ENCODE data around the gene SOX6.

DNA sequence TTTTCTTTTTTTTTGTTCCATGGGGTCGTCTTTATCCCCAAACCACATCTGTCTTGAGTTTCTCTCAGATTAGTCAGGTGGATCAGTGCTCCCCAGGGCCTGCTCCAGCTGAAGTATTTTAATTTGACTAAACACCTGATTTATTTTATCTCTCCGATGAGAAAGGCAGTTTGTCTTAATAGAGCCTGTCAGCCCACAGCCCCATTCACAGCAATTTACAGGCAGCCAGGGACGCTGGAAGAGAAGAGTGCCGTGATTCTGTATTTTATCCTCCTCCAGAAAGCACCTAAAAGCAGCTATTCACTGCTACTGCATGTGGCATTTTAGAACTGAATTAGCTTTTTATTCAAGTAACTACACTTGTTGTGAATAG lies 164.5 kb downstream of the SOX6 start:
- TF ChIP-seq, protein P1, sequence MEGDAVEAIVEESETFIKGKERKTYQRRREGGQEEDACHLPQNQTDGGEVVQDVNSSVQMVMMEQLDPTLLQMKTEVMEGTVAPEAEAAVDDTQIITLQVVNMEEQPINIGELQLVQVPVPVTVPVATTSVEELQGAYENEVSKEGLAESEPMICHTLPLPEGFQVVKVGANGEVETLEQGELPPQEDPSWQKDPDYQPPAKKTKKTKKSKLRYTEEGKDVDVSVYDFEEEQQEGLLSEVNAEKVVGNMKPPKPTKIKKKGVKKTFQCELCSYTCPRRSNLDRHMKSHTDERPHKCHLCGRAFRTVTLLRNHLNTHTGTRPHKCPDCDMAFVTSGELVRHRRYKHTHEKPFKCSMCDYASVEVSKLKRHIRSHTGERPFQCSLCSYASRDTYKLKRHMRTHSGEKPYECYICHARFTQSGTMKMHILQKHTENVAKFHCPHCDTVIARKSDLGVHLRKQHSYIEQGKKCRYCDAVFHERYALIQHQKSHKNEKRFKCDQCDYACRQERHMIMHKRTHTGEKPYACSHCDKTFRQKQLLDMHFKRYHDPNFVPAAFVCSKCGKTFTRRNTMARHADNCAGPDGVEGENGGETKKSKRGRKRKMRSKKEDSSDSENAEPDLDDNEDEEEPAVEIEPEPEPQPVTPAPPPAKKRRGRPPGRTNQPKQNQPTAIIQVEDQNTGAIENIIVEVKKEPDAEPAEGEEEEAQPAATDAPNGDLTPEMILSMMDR (IDR thresholded peaks at IDR 0.05), result no peak
- TF ChIP-seq POLR2A (IDR thresholded peaks at IDR 0.05), result no peak

Measured in uterus (tissue), 2 donors.